Effector memory CD4-positive, alpha-beta T cell (primary cell): ENCODE results near the gene ATRAID.

Experiments
- DNase-seq, 3 donors: peaks; one replicate each; pipeline ENCODE4 v3.0.0-alpha.2; 2020
- H3K27ac ChIP-seq: 2 replicates; pipeline ENCODE4 v1.7.0; 2013; ENCODE audit warnings: mild to moderate bottlenecking, low read length, moderate library complexity; ENCODE audit not compliant: insufficient read depth, poor library complexity, severe bottlenecking
- H3K27me3 ChIP-seq: replicated peaks from 2 replicates; pipeline ENCODE4 v1.7.0; 2013; ENCODE audit warnings: mild to moderate bottlenecking, low read length; ENCODE audit not compliant: insufficient read depth, control insufficient read depth, poor library complexity, severe bottlenecking
- H3K36me3 ChIP-seq: 2 replicates; pipeline ENCODE4 v1.7.0; 2013; ENCODE audit warnings: mild to moderate bottlenecking, low read length, moderate library complexity; ENCODE audit not compliant: control insufficient read depth, insufficient read depth
- H3K4me1 ChIP-seq: 2 replicates; pipeline ENCODE4 v1.7.0; 2013; ENCODE audit warnings: low read length, mild to moderate bottlenecking; ENCODE audit not compliant: control insufficient read depth, insufficient read depth, poor library complexity, severe bottlenecking
- H3K4me3 ChIP-seq: 2 replicates; pipeline ENCODE4 v1.7.0; 2013; ENCODE audit warnings: low read length, low read depth, mild to moderate bottlenecking; ENCODE audit not compliant: insufficient read depth, poor library complexity, severe bottlenecking
- H3K9me3 ChIP-seq: 2 replicates; pipeline ENCODE4 v1.7.0; 2013; ENCODE audit warnings: mild to moderate bottlenecking, low read length, moderate library complexity; ENCODE audit not compliant: control insufficient read depth

ATRAID gene

DNA sequence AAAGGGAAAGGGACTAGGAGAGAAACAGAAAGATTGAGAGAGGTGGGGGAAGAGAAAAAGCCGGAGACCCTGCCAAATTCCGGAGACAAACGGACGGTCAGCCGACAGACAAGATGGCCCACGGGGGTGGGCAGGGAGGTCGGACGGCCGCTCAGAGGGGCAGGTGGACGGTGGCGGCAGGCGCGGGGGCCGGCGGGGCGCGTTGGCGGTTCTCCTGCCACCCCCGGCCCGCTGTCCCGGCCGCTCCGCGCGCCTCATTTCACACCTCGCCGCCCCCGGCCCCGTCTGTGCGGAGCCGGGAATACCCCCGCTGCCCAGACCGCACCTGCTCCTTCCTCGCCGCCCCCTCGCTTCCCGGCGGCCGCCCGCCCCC is 50.1 kb downstream of the ATRAID start:
- Histone ChIP-seq H3K27me3 (peaks cover 41% of the 10 kb centered on the region), H3K9me3 (no peaks in the 10 kb centered on the region), H3K4me1 (peaks cover 35% of the 10 kb centered on the region), H3K4me3 (peak overlapping the region; percentile 66), H3K36me3 (no peaks in the 10 kb centered on the region), H3K27ac (no peak overlapping the region)
- DNase-seq, result no peak

DNA sequence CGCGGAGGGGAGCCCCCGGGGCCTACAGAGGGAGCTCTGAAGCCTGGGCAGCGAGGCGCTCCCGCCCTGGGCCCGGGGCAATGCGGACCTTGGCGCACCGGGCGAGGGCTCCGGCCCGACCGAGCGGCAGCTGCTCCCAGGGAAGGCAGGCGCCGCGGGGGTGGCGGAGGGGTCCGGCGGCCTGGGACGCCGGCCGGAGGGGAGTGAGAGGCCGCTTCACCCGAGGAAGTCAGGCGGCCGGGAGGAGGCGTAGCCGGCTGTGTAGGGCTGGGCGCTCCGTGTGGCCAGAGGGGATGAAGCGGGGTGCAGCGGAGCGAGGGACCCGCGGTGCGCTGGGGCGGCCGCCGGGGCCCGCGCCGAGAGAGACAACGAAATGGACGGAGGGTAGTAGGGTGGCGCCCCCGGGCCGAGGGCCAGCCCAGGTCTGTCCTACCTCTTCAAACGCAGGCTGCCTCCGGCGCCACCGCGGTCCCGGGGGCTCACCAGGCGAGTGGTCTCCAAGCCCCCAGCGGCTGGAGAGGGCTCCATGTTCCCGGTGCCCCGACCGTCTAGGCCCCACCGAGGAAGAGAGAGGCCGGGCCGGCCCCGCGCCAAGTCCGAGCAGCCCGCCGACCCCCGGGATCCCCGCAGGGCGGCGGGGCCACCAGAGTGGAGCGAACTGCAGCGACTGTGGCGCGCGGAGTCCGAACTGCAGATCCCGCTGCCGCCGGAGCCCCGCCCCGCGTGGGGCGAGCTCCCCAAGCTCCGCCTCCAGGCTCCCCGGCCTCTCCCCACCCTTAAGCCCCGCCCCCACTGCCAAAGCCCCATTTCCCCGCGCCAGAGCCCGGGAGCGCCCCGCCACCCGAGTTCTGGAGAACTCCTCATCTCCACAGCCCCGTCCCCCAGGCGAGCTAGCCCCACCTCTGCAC is 50.8 kb downstream of the ATRAID start, which contains the start of gene SLC30A3:
Gene SLC30A3 (minus strand): TSS at position 669 of the 908 bp plus-strand sequence. CDS start 141 bp downstream, at position 528.
- Histone ChIP-seq H3K4me3 (peak within 1 kb of the TSS; percentile 66), H3K4me1 (peaks cover 35% of the 10 kb centered on the region), H3K36me3 (no peaks in the 10 kb centered on the region), H3K9me3 (no peaks in the 10 kb centered on the region), H3K27me3 (peaks cover 41% of the 10 kb centered on the region), H3K27ac (no peak within 1 kb of the TSS)
- DNase-seq, result peak; percentile 50 to 63 (median 51)

DNA sequence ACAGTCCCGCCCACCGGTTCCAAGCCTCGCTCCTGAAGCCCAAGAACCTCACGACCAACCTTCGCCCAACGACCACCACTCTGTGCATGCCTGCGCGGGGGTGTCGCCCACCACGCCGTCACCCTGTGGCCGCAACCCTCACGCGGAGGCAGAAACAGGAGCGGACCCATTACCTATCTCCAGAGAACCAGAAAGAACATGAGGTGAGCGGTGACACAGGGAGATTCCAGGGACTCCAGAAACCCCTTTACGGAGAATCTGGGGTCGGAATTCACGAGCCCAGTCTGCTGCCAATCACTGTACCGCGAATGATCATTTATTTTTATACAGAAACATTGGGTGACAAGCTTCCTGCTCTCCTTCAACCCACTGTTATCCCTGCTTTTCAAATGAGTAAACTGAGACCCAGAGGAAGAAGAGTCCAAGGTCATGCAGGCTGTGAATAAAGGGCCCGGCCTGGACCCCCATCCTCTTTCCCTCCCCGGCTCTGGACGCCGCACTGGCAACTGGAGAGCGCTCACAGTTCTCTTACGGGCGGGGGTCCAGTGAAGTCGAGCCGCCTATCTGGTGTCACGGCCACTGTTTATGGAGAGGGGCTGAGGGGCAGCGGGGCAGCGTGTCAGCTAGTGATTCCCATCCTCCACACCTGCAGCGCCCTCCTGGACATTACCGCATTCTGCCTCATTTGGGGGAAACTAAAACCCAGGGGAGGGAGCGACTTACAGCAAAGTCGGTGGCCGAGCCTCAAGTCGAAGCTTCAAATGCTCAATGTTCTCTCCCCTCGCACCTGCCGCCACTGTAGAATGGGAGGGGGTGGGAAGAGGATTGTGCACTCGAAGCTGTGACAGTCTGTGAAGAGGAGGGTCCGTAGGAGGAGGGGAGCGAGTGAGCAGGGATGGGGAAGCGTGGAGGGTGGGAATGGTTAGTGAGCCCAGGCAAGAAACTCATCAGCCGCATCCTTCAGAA is 51.7 kb downstream of the ATRAID start:
- H3K27ac ChIP-seq, result no peak overlapping the region
- no peaks in the 10 kb centered on the region for H3K36me3 ChIP-seq
- peak overlapping the region; percentile 66 for H3K4me3 ChIP-seq
- DNase-seq, result no peak
- peaks cover 35% of the 10 kb centered on the region for H3K4me1 ChIP-seq
- H3K9me3 ChIP-seq, result no peaks in the 10 kb centered on the region
- peaks cover 41% of the 10 kb centered on the region for H3K27me3 ChIP-seq

DNA sequence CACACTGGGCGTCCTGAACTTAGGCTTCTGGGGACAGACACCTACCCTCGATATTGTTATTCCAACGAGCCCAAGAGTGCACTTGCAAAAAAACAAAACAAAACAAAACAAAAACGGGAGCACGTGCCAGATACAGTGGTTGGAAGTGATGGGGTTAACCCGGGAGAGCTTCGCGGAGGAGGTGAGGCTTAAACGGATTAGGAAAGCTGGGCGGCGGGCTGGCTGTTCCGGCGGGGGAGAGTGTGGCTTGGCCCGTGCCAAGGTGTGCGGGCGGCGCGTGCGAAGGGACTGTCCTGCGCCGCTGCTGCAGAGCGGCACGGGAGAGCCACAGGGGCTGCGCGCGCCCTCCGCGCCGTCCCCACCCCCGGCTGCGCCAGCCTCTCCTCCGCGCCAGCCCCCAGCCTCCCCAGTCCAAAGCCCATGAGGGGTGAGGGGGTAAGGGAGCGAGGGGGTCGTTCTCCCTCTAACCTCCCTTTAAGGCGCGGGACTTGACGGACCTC is 52.5 kb downstream of the ATRAID start:
- DNase-seq, result no peak
- H3K27me3 ChIP-seq, result peaks cover 37% of the 10 kb centered on the region
- peak overlapping the region; percentile 66 for H3K4me3 ChIP-seq

DNA sequence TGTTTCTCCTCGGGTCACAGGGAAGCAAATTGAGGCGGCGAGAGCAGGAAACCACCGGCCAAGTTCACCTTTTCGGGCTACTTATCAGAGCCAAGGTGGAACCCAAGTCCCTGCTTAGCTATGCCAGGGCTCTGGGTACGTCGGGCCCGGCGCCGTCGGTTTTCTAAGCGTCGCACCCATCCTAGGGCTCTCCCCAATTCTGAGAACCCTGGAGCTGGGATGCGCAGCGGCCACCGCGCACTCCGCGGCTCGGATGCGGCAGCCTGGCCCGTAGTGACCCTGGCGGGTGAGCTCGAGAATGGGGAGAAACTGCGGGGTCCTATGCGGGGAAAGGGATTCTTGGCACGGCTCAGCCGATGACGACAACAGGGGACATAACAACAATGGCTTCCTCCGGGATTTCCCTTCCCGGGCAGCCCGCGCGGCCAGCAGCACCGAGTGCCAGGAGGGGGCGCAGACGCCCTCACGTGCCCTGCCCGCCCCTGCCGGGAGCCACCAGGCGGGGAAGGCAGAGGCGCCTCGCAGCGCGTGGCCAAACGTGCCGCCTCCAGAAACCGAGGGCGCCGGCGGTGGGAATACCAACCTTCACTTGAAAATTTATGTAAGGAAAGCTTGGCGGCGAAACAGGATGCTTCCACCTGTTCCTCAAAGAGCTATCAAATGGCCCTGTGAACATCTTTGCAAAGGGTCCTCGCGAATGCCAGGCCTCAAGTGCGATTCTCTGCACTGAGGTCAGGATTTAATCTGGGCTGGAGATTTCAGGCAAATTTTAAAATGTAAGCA is 53.1 kb downstream of the ATRAID start:
- no peaks in the 10 kb centered on the region for H3K36me3 ChIP-seq
- H3K9me3 ChIP-seq, result no peaks in the 10 kb centered on the region
- H3K4me3 ChIP-seq, result peak overlapping the region; percentile 66
- H3K4me1 ChIP-seq, result peaks cover 35% of the 10 kb centered on the region
- DNase-seq, result peak; percentile 39 to 60 (median 53)
- H3K27me3 ChIP-seq, result peaks cover 37% of the 10 kb centered on the region
- H3K27ac ChIP-seq, result peak overlapping the region; percentile 12

More for the DNA sequence above, 52.5 kb downstream of the ATRAID start:
- Histone ChIP-seq H3K9me3 (no peaks in the 10 kb centered on the region), H3K27ac (no peak overlapping the region), H3K36me3 (no peaks in the 10 kb centered on the region), H3K4me1 (peaks cover 35% of the 10 kb centered on the region)

DNA sequence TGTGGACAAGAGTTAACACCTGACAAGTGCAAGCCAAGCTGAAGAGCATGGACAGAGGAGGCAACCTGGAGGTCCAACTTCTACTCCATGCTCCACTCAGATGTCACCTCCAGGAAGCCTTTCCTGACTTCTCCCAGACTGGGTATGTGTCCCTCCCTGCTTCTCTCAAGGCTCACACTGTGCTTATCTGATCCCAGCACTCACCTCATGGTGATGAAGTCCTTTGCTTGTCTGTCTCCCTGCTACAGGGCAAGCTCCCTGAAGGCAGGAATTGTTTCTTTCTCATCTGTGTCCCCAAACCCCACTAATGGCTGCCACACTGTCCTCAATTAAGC is 53.7 kb downstream of the ATRAID start:
- Histone ChIP-seq H3K4me3 (no peak overlapping the region), H3K4me1 (peaks cover 35% of the 10 kb centered on the region), H3K27me3 (peaks cover 37% of the 10 kb centered on the region), H3K36me3 (no peaks in the 10 kb centered on the region), H3K9me3 (no peaks in the 10 kb centered on the region), H3K27ac (no peak overlapping the region)
- no peak for DNase-seq
